ENCODE results near the gene IGFBP1.

DNA sequence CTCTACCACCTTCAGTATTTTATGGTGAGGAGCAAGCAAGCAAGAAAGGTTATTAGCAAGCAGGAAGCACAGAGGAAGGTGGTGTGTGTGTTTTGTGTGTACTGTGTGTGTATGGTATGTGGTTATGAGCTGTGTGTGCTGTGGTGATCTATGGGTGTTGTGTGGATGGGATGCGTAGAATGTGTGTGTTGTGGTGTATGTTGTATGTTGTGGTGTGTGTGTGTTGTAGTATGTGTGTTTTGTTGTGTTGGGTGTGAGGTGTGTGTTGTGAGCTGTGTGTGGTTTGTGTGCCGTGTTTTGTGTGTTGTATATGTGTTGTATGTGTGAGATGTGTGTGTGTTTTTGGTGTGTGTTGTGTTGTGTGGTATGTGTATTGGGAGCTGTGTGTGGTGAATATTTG is 49.6 kb downstream of the IGFBP1 start:
- TF ChIP-seq POLR2A (IDR thresholded peaks at IDR 0.05) = no peak
- TF ChIP-seq, protein P1, sequence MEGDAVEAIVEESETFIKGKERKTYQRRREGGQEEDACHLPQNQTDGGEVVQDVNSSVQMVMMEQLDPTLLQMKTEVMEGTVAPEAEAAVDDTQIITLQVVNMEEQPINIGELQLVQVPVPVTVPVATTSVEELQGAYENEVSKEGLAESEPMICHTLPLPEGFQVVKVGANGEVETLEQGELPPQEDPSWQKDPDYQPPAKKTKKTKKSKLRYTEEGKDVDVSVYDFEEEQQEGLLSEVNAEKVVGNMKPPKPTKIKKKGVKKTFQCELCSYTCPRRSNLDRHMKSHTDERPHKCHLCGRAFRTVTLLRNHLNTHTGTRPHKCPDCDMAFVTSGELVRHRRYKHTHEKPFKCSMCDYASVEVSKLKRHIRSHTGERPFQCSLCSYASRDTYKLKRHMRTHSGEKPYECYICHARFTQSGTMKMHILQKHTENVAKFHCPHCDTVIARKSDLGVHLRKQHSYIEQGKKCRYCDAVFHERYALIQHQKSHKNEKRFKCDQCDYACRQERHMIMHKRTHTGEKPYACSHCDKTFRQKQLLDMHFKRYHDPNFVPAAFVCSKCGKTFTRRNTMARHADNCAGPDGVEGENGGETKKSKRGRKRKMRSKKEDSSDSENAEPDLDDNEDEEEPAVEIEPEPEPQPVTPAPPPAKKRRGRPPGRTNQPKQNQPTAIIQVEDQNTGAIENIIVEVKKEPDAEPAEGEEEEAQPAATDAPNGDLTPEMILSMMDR (IDR thresholded peaks at IDR 0.05) = no peak

Measured in upper lobe of left lung (tissue), 4 donors.